Left lung (tissue), 10 donors: Measurements from ENCODE around the gene FCHSD2. TPM values are rescaled to one million over a fixed set of nuclear protein-coding genes. Genes with fewer than 3 reads are reported as not detected.
"Not testable (repeated sequence)": the region's sequence is repeated elsewhere in the genome, so short reads cannot be mapped to it uniquely, and the experiment has no call there.

Source experiments
- ATAC-seq: fragments of 200-7000 bp; cut with Tn5 transposase; one replicate; pipeline ENCODE4 v1.9.1; 2020; ENCODE audit warnings: moderate library complexity
- DNase-seq, 4 donors: peaks; one replicate each; pipeline ENCODE4 v3.0.0-alpha.2; 2013 to 2020
- H3K27ac ChIP-seq, 2 donors: fragments of 200-600 bp; sonication (generic) in 1 of 2; one replicate each; pipeline versions ENCODE4 v1.5.0 to v1.8.0; 2020 to 2021
- H3K27me3 ChIP-seq, 2 donors: fragments of 200-600 bp; sonication (generic) in 1 of 2; one replicate each; pipeline versions ENCODE4 v1.5.0 to v1.8.0; 2020 to 2021
- H3K36me3 ChIP-seq, 2 donors: fragments of 200-600 bp; sonication (generic) in 1 of 2; one replicate each; pipeline versions ENCODE4 v1.5.0 to v1.8.0; 2020 to 2021
- H3K4me1 ChIP-seq, 2 donors: fragments of 200-600 bp; one replicate each; pipeline ENCODE4 v1.8.0; 2021
- H3K4me3 ChIP-seq, 2 donors: fragments of 200-600 bp; sonication (generic) in 1 of 2; one replicate each; pipeline versions ENCODE4 v1.5.0 to v1.8.0; 2020 to 2021; ENCODE audit warnings: mild to moderate bottlenecking in 1 of 2
- H3K9me3 ChIP-seq, 2 donors: fragments of 200-600 bp; sonication (generic) in 1 of 2; one replicate each; pipeline versions ENCODE4 v1.5.0 to v1.8.0; 2020 to 2021
- CTCF ChIP-seq, 2 donors: fragments of 200-600 bp; sonication (generic) in 1 of 2; IDR thresholded peaks; one replicate each; pipeline versions ENCODE4 v1.5.0 to v1.8.0; 2021; ENCODE audit warnings: antibody characterized with exemption in 2 of 2
- intact Hi-C, 2 donors: fragments of 100-400 bp; cut with DNase I; formaldehyde crosslinking; loops; one replicate each; pipeline versions ENCODE4 v1.11.2 to v1.14.2; 2022
- polyA plus RNA-seq, 6 donors: library from polyadenylated mRNA; unstranded; fragments of 120-200 nt; gene quantifications; one replicate each; pipeline ENCODE4 v1.2.1, GENCODE V29; 2013; ENCODE audit not compliant: insufficient read length in 6 of 6
- total RNA-seq, 2 donors: library from RNA; stranded (reverse); fragmentation: NEBNext Ultra II Directional; extraction: Animal tissue kit (Norgen Biotek cat#: 25700); gene quantifications; one replicate each; pipeline ENCODE4 v1.2.1, GENCODE V29; 2021
- donor health status: DM: no; HTN: yes; CAD: no.
- donor health status: DM: no; HTN: no; CAD: no.

The FCHSD2 gene
- total and polyA plus RNA-seq, 8 donors = 46.2 to 58.2 (median 48.5) TPM

- intact Hi-C loops = no loop called here
- DNase-seq (no peak), ATAC-seq (peak; percentile 70)
- H3K27me3 ChIP-seq = no peaks in the 10 kb centered on the region
- peaks cover 0 to 23% of the 10 kb centered on the region in 2 donors for H3K36me3 ChIP-seq
- H3K4me3 ChIP-seq = no peak overlapping the region
- no peak for TF ChIP-seq CTCF (IDR thresholded peaks at IDR 0.05)
- peaks cover 17 to 45% of the 10 kb centered on the region in 2 donors for H3K4me1 ChIP-seq
- H3K9me3 ChIP-seq = no peaks in the 10 kb centered on the region
- peak overlapping the region; percentile 14 to 34 for H3K27ac ChIP-seq
These were observed 6.5 kb downstream of the FCHSD2 start for GRCh38 chr11:73135346-73136284.

- ATAC-seq = peak; percentile 49
- Histone ChIP-seq H3K36me3 (peaks cover 0 to 15% of the 10 kb centered on the region in 2 donors), H3K4me1 (peaks cover 1 to 13% of the 10 kb centered on the region in 2 donors)
- intact Hi-C loops, H3K9me3 ChIP-seq, H3K27ac ChIP-seq, DNase-seq, H3K27me3 ChIP-seq, H3K4me3 ChIP-seq: not testable (repeated sequence)
These were observed 9.8 kb downstream of the FCHSD2 start for GRCh38 chr11:73132349-73132748.

- TF ChIP-seq CTCF (IDR thresholded peaks at IDR 0.05) = no peak
- Histone ChIP-seq H3K27ac (no peak overlapping the region), H3K36me3 (peaks cover 0 to 19% of the 10 kb centered on the region in 2 donors), H3K27me3 (no peaks in the 10 kb centered on the region), H3K9me3 (no peaks in the 10 kb centered on the region), H3K4me3 (no peak overlapping the region), H3K4me1 (peaks cover 0 to 6% of the 10 kb centered on the region in 2 donors)
- DNase-seq (no peak), ATAC-seq (no peak)
- intact Hi-C loops = no loop called here
These were observed 11.9 kb downstream of the FCHSD2 start for GRCh38 chr11:73130181-73130580.

GRCh38 chr11:73129198-73129597, 12.9 kb downstream of the FCHSD2 start:
- intact Hi-C loops = no loop called here

GRCh38 chr11:73126804-73127480, 15.2 kb downstream of the FCHSD2 start:
- peaks cover 0 to 33% of the 10 kb centered on the region in 2 donors for H3K36me3 ChIP-seq
- no peaks in the 10 kb centered on the region for H3K27me3 ChIP-seq
- H3K4me3 ChIP-seq = no peak overlapping the region
- intact Hi-C loops = no loop called here
- H3K9me3 ChIP-seq = peaks cover 0 to 10% of the 10 kb centered on the region in 2 donors
- no peaks in the 10 kb centered on the region for H3K4me1 ChIP-seq
- ATAC-seq (no peak), DNase-seq (peak in 2 of 4 donors; percentile 33 to 37)
- no peak for TF ChIP-seq CTCF (IDR thresholded peaks at IDR 0.05)
- H3K27ac ChIP-seq = no peak overlapping the region

More at GRCh38 chr11:73129198-73129597, 12.9 kb downstream of the FCHSD2 start:
- ATAC-seq (no peak), DNase-seq (no peak)
- H3K27me3 ChIP-seq = no peaks in the 10 kb centered on the region
- no peak for TF ChIP-seq CTCF (IDR thresholded peaks at IDR 0.05)
- peaks cover 0 to 28% of the 10 kb centered on the region in 2 donors for H3K36me3 ChIP-seq
- H3K27ac ChIP-seq = no peak overlapping the region
- H3K4me3 ChIP-seq = no peak overlapping the region
- no peaks in the 10 kb centered on the region for H3K4me1 ChIP-seq
- peaks cover 0 to 9% of the 10 kb centered on the region in 2 donors for H3K9me3 ChIP-seq
